Measurements from ENCODE around the gene ZRANB3.

The ZRANB3 gene

DNA sequence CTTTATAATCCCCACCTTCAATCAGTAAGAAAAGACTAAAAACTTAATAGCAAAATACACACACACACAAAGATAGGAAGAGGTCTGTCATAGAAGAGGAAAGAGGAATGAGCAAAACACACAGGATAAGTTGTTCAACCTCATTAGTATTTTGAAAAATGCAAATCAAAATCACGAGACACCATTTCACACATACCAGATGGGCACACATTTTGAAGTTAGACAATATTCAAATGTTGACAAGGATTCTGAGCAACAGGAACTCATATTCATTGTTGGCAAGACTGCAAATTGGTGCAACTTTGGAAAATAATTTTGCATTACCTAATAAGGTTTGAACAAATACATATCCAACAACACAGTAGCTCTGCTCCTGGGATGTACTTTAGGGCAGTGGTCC, 351.3 kb downstream of the ZRANB3 start:
- no peak overlapping the region for H3K4me3 ChIP-seq (replicated peaks; ENCODE audit: low read depth, low read length)
- no peak for DNase-seq (ENCODE audit: low read depth)
- TF ChIP-seq, protein P1, sequence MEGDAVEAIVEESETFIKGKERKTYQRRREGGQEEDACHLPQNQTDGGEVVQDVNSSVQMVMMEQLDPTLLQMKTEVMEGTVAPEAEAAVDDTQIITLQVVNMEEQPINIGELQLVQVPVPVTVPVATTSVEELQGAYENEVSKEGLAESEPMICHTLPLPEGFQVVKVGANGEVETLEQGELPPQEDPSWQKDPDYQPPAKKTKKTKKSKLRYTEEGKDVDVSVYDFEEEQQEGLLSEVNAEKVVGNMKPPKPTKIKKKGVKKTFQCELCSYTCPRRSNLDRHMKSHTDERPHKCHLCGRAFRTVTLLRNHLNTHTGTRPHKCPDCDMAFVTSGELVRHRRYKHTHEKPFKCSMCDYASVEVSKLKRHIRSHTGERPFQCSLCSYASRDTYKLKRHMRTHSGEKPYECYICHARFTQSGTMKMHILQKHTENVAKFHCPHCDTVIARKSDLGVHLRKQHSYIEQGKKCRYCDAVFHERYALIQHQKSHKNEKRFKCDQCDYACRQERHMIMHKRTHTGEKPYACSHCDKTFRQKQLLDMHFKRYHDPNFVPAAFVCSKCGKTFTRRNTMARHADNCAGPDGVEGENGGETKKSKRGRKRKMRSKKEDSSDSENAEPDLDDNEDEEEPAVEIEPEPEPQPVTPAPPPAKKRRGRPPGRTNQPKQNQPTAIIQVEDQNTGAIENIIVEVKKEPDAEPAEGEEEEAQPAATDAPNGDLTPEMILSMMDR (IDR thresholded peaks at IDR 0.05; ENCODE audit: low read length, missing control alignments): no peak

DNA sequence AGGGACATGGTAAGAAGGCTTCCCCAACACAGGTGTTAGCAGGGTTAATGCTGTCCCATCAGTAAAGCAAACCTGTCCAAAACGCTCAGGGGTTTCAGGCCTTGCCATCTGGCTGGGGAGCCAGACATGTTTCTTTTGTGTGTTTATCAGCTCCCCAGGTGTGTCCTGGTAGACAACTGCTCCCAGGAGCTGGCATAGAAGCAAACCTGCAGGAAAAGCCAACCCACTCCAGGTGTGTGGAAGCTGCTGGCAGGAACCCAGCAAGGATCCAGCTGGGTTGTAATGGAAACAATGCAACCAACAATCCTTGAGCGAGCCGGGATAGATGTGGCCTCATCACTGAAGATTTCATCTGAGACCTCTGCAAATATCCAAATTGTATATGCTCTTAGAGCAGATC, 355.8 kb downstream of the ZRANB3 start:
- TF ChIP-seq, protein P1 (IDR thresholded peaks at IDR 0.05; ENCODE audit: low read length, missing control alignments): no peak
- no peak for DNase-seq (ENCODE audit: low read depth)

DNA sequence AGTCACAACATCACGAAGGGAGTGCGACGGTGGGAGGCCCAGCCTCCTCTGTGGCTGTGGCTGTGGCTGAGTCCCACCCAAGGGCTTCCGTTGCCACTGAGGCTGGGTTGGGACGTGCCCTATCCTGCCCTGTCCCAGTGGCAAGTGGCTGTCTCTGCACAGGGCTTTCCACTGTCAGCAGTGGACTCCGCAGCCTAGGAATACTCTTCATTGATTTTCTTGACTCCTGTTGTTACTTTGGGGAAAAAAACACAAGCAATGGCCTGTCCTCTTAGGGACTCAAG, 356.3 kb downstream of the ZRANB3 start:
- TF ChIP-seq, protein P1 (IDR thresholded peaks at IDR 0.05; ENCODE audit: low read length, missing control alignments): no peak
- no peak overlapping the region for H3K4me3 ChIP-seq (replicated peaks; ENCODE audit: low read depth, low read length)
- no peak for DNase-seq (ENCODE audit: low read depth)

More for the DNA sequence above, 355.8 kb downstream of the ZRANB3 start:
- no peak overlapping the region for H3K4me3 ChIP-seq (replicated peaks; ENCODE audit: low read depth, low read length)

DNA sequence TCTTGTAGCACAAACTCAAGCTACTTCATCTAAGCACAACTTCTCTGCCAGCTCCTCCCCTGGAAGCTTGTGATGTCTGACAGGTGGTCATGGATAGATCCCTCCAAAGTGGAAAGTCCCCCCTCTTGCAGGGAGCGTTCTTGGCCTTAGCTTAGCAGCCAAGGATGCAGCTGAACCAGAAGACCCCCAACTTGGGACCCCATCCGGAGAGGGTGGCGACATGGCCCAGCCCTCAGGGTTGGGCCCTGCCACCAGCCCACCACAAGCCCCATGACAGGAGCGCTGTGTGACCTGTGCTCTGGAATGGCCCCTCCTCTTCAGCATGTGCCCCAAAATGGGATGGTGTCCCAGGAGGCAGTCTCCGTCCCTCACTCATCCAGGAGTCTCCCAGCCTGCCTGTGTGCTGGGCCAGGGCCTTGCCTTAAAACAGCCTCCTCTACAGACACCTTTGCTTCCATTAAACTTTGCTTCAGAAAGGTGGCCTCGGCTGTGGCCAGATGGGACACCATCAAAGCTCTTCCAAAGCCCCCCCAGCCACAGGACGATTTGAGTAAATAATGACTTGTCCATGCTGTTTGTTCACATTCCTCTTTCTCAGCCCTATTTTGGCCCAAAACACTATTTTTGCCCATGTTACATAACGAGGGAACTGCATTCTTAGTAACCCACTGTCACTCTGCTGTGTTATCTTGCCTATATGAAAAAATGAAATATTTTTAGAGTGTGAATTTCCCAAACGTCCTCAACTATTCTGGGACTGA, 356.8 kb downstream of the ZRANB3 start:
- H3K4me3 ChIP-seq (replicated peaks; ENCODE audit: low read depth, low read length): no peak overlapping the region
- no peak for DNase-seq (ENCODE audit: low read depth)
- TF ChIP-seq, protein P1 (IDR thresholded peaks at IDR 0.05; ENCODE audit: low read length, missing control alignments): no peak

DNA sequence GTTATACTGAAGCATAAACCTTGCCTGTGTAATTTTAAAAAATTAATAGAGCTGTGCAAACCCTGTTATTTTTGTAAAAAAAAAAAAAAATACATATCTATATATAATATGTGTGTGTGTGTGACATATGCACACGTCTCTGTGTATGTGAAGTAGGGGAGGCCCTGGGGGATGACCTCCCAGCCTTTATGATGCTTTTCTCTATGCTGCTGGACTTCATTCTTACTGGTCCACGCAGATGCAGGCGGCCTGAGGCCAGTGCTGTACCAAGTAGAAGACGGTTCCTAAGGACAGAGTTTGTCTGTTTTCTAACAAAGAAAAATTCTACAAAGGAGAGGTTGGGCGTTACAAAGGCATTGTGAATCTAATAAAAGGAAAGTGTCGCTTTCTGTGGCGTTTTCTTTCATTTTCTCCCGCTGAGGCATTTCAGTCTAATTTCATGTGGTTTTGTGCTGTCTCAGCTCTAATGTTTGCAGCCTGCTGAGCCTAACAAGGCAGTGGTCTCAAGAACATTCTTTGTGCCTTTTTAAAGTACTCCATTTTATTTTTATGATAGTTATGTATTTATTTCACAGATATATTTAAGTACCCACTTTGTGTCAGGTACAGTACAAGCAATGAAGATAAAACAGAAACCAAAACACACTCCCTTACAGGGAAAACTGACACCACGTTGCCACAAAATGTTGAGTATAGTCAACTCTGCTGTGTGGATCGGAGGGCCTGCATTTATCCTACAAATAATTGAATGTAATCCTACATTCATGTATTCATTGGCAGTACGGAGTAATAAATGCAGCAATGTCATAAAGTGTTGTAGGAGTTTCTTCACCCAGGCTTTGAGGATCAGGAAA, 360.9 kb downstream of the ZRANB3 start:
- TF ChIP-seq, protein P1 (IDR thresholded peaks at IDR 0.05; ENCODE audit: low read length, missing control alignments): no peak
- no peak overlapping the region for H3K4me3 ChIP-seq (replicated peaks; ENCODE audit: low read depth, low read length)
- no peak for DNase-seq (ENCODE audit: low read depth)

DNA sequence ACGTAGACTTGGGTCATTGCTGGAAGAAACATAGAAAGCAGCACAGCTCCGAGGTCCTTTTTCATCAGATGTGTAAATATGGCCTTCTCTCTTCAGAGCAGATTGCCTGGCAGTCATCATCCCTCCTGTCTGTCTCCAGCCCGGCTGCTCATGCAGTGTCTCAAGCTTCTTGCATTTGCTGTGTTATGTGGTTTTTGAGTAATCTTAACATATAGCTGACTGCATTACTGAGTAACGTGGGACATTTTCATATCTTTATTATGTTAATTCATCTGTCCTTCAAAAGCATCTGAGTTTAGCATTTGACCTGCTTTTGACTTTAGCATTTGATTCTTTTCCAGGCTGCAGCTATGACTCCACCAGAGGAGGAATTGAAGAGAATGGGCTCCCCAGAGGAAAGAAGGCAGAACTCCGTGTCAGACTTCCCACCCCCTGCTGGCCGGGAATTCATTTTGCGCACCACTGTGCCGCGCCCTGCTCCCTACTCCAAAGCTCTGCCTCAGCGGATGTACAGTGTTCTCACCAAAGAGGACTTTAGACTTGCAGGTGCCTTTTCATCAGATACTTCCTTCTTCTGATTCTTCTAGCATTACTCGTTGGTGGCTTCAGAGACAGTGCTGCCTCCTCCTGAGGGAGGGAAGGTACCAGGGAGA, 362.7 kb downstream of the ZRANB3 start:
- no peak overlapping the region for H3K4me3 ChIP-seq (replicated peaks; ENCODE audit: low read depth, low read length)
- TF ChIP-seq, protein P1 (IDR thresholded peaks at IDR 0.05; ENCODE audit: low read length, missing control alignments): no peak
- DNase-seq (ENCODE audit: low read depth): no peak

Data from fibroblast of pulmonary artery (primary cell).